ENCODE measurements around the gene SIRT2. TPM values are rescaled to one million over a fixed set of nuclear protein-coding genes. Genes with fewer than 3 reads are reported as not detected.

The SIRT2 gene
- total and polyA plus RNA-seq, 2 of the 13 experiments (the other 11 are each of a cell fraction or from before 2014, with no cell fraction given), result 22.3 to 26.1 TPM

DNA sequence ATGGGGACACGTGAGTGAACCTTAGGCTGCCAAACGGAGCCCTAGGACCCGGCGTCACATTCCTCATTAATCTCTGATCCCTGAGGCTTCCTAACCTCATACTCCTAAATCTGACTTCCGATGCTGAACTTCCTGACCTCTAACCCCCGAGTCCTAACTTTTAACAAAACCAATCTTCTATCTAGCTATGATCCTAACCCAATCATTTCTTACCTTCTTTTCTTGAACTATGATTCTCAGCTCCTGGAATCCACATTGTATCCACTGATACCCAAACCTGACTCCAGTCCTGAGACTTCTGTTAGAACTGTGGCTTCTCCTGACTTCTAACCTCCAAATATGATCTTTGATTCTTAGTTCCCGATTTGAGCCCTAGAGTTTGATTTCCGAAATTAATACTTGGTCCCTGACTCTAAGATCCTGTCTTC, 798 bp upstream of the SIRT2 start (continued):
- TF ChIP-seq NCOA2 (CRISPR knock-in tag; IDR thresholded peaks at IDR 0.05), result no peak
- TF ChIP-seq RORA (CRISPR knock-in tag; IDR thresholded peaks at IDR 0.05), result no peak
- no peak for TF ChIP-seq GFI1 (CRISPR knock-in tag; IDR thresholded peaks at IDR 0.05; ENCODE audit: borderline replicate concordance)
- no peak for TF ChIP-seq PBX2 (CRISPR knock-in tag; IDR thresholded peaks at IDR 0.05)
- TF ChIP-seq, protein P1, sequence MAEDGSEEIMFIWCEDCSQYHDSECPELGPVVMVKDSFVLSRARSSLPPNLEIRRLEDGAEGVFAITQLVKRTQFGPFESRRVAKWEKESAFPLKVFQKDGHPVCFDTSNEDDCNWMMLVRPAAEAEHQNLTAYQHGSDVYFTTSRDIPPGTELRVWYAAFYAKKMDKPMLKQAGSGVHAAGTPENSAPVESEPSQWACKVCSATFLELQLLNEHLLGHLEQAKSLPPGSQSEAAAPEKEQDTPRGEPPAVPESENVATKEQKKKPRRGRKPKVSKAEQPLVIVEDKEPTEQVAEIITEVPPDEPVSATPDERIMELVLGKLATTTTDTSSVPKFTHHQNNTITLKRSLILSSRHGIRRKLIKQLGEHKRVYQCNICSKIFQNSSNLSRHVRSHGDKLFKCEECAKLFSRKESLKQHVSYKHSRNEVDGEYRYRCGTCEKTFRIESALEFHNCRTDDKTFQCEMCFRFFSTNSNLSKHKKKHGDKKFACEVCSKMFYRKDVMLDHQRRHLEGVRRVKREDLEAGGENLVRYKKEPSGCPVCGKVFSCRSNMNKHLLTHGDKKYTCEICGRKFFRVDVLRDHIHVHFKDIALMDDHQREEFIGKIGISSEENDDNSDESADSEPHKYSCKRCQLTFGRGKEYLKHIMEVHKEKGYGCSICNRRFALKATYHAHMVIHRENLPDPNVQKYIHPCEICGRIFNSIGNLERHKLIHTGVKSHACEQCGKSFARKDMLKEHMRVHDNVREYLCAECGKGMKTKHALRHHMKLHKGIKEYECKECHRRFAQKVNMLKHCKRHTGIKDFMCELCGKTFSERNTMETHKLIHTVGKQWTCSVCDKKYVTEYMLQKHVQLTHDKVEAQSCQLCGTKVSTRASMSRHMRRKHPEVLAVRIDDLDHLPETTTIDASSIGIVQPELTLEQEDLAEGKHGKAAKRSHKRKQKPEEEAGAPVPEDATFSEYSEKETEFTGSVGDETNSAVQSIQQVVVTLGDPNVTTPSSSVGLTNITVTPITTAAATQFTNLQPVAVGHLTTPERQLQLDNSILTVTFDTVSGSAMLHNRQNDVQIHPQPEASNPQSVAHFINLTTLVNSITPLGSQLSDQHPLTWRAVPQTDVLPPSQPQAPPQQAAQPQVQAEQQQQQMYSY (CRISPR knock-in tag; IDR thresholded peaks at IDR 0.05), result no peak
- no peak for TF ChIP-seq CBX5 (CRISPR knock-in tag; IDR thresholded peaks at IDR 0.05; ENCODE audit: borderline replicate concordance)
- TF ChIP-seq, protein P2, sequence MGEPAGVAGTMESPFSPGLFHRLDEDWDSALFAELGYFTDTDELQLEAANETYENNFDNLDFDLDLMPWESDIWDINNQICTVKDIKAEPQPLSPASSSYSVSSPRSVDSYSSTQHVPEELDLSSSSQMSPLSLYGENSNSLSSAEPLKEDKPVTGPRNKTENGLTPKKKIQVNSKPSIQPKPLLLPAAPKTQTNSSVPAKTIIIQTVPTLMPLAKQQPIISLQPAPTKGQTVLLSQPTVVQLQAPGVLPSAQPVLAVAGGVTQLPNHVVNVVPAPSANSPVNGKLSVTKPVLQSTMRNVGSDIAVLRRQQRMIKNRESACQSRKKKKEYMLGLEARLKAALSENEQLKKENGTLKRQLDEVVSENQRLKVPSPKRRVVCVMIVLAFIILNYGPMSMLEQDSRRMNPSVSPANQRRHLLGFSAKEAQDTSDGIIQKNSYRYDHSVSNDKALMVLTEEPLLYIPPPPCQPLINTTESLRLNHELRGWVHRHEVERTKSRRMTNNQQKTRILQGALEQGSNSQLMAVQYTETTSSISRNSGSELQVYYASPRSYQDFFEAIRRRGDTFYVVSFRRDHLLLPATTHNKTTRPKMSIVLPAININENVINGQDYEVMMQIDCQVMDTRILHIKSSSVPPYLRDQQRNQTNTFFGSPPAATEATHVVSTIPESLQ (CRISPR knock-in tag; conservative IDR thresholded peaks at IDR 0.05), result no peak
- no peak for TF ChIP-seq ZNF329 (CRISPR knock-in tag; IDR thresholded peaks at IDR 0.05; ENCODE audit: low read depth)
- TF ChIP-seq ELF1 (CRISPR knock-in tag; IDR thresholded peaks at IDR 0.05), result no peak
- TF ChIP-seq FOXK2 (IDR thresholded peaks at IDR 0.05), result no peak
- no peak for TF ChIP-seq ZNF780A (CRISPR knock-in tag; IDR thresholded peaks at IDR 0.05)
- TF ChIP-seq GATAD2A (CRISPR knock-in tag; IDR thresholded peaks at IDR 0.05), result 0 out of 2 replicates have a peak, but pooled peaks have one; percentile 4
- TF ChIP-seq ZNF224 (CRISPR knock-in tag; IDR thresholded peaks at IDR 0.05), result no peak
- TF ChIP-seq DMAP1 (CRISPR knock-in tag; IDR thresholded peaks at IDR 0.05), result 0 out of 2 replicates have a peak, but pooled peaks have one; percentile 35
- TF ChIP-seq ZNF564 (CRISPR knock-in tag; IDR thresholded peaks at IDR 0.05), result no peak
- 0 out of 2 replicates have a peak, but pooled peaks have one; percentile 2 for TF ChIP-seq ZNF343 (CRISPR knock-in tag; IDR thresholded peaks at IDR 0.05)
- 0 out of 2 replicates have a peak, but pooled peaks have one; percentile 64 for TF ChIP-seq CHD4 (IDR thresholded peaks at IDR 0.05; ENCODE audit: borderline replicate concordance, low read length)
- TF ChIP-seq ZSCAN9 (CRISPR knock-in tag; IDR thresholded peaks at IDR 0.05; ENCODE audit: borderline replicate concordance), result no peak
- TF ChIP-seq, protein P3, sequence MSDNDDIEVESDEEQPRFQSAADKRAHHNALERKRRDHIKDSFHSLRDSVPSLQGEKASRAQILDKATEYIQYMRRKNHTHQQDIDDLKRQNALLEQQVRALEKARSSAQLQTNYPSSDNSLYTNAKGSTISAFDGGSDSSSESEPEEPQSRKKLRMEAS (IDR thresholded peaks at IDR 0.05), result 0 out of 2 replicates have a peak, but pooled peaks have one; percentile 4
- no peak for TF ChIP-seq KLF9 (CRISPR knock-in tag; IDR thresholded peaks at IDR 0.05; ENCODE audit: low read depth)
- no peak for TF ChIP-seq RNF219 (CRISPR knock-in tag; IDR thresholded peaks at IDR 0.05)
- no peak; the same call in 1 of the 2 replicates for TF ChIP-seq ZSCAN31 (CRISPR knock-in tag; IDR thresholded peaks at IDR 0.05; ENCODE audit: low read depth)
- no peak for TF ChIP-seq ZNF124 (CRISPR knock-in tag; IDR thresholded peaks at IDR 0.05)
- TF ChIP-seq ADNP (CRISPR knock-in tag; IDR thresholded peaks at IDR 0.05), result no peak

Measured in HepG2 (cell line).